Keratinocyte (primary cell): ENCODE measurements around the gene F8. TPM values are rescaled to one million over a fixed set of nuclear protein-coding genes. Genes with fewer than 3 reads are reported as not detected.

Experiments used
- DNase-seq: peaks from one replicate; pipeline ENCODE4 v3.0.0-alpha.2; 2011; ENCODE audit warnings: low read depth, missing footprints, low spot score
- FAIRE-seq: peaks from 2 replicates; lab custom pipeline; 2011; peaks lifted over from hg19 to GRCh38; lab: Jason Lieb, UNC
- H2AFZ ChIP-seq: 2 replicates; pipeline ENCODE4 v1.6.0; 2012; ENCODE audit warnings: low read length, control low read depth, inconsistent platforms; ENCODE audit not compliant: control insufficient read depth
- H3K27ac ChIP-seq: 2 replicates; pipeline ENCODE4 v1.5.1; 2011; ENCODE audit warnings: low read length; ENCODE audit not compliant: control insufficient read depth, insufficient read depth
- H3K27me3 ChIP-seq: 3 replicates; pipeline ENCODE4 v1.6.0; 2011; ENCODE audit warnings: low read length; ENCODE audit not compliant: control insufficient read depth, insufficient read depth; ENCODE audit errors: extremely low read depth
- H3K36me3 ChIP-seq, 2 experiments: 2 replicates in 1 of 2; 3 replicates in 1 of 2; pipeline ENCODE4 v1.5.1; 2011; ENCODE audit warnings: low read length in 2 of 2, mild to moderate bottlenecking in 1 of 2; ENCODE audit not compliant: control insufficient read depth in 2 of 2, insufficient read depth in 2 of 2; ENCODE audit errors: extremely low read depth in 1 of 2
- H3K4me1 ChIP-seq: 3 replicates; pipeline ENCODE4 v1.5.1; 2011; ENCODE audit warnings: low read length; ENCODE audit not compliant: control insufficient read depth, insufficient read depth; ENCODE audit errors: extremely low read depth
- H3K4me2 ChIP-seq: 3 replicates; pipeline ENCODE4 v1.6.0; 2011; ENCODE audit warnings: low read depth, low read length; ENCODE audit not compliant: control insufficient read depth, insufficient read depth; ENCODE audit errors: extremely low read depth
- H3K4me3 ChIP-seq, 3 experiments: fragments of 200-600 bp in 1 of 3; sonication (generic) in 1 of 3; 2 replicates in 2 of 3; 3 replicates in 1 of 3; pipeline ENCODE4 v1.5.1; 2011 to 2016; ENCODE audit warnings: low read length in 3 of 3, mild to moderate bottlenecking in 3 of 3, control low read depth in 2 of 3, inconsistent platforms in 1 of 3, low read depth in 1 of 3, mixed read lengths in 1 of 3, mixed run types in 1 of 3, moderate library complexity in 1 of 3; ENCODE audit not compliant: control insufficient read depth in 2 of 3, insufficient read depth in 2 of 3; ENCODE audit errors: extremely low read depth in 1 of 3
- H3K79me2 ChIP-seq: 2 replicates; pipeline ENCODE4 v1.6.0; 2012; ENCODE audit warnings: low read length; ENCODE audit not compliant: control insufficient read depth, insufficient read depth
- H3K9ac ChIP-seq: 3 replicates; pipeline ENCODE4 v1.6.0; 2011; ENCODE audit warnings: low read length; ENCODE audit not compliant: control insufficient read depth, insufficient read depth; ENCODE audit errors: extremely low read depth
- H3K9me1 ChIP-seq: 3 replicates; pipeline ENCODE4 v1.6.0; 2011; ENCODE audit warnings: low read length; ENCODE audit not compliant: control insufficient read depth, insufficient read depth; ENCODE audit errors: extremely low read depth
- H3K9me3 ChIP-seq: 2 replicates; pipeline ENCODE4 v1.5.1; 2012; ENCODE audit warnings: low read depth, low read length; ENCODE audit not compliant: control insufficient read depth
- H4K20me1 ChIP-seq: 3 replicates; pipeline ENCODE4 v1.6.0; 2011; ENCODE audit warnings: low read length; ENCODE audit not compliant: control insufficient read depth, insufficient read depth; ENCODE audit errors: extremely low read depth
- CTCF ChIP-seq, 3 experiments: IDR thresholded peaks in 1 of 3; conservative IDR thresholded peaks in 1 of 3; optimal IDR thresholded peaks in 1 of 3; 2 replicates in 2 of 3; 3 replicates in 1 of 3; pipeline versions ENCODE3 to v1.5.1; 2011; ENCODE audit warnings: low read length in 3 of 3, mild to moderate bottlenecking in 3 of 3, moderate library complexity in 2 of 3, control low read depth in 1 of 3, inconsistent platforms in 1 of 3; ENCODE audit not compliant: insufficient read depth in 2 of 3; ENCODE audit errors: extremely low read depth in 1 of 3
- EZH2 ChIP-seq: IDR thresholded peaks from one replicate; pipeline ENCODE4 v1.6.1; 2012; ENCODE audit warnings: inconsistent platforms, mild to moderate bottlenecking, low read length, moderate library complexity
- dilution Hi-C: fragments of 300-500 bp; cut with MboI; formaldehyde crosslinking; loops from one replicate; pipeline ENCODE4 v1.7.0; 2020; ENCODE audit warnings: low sequenced_read_pairs; ENCODE audit not compliant: extremely low pct_ligation_motif_present
- polyA plus RNA-seq, 5 experiments: library from polyadenylated mRNA; depleted of rRNA in 3 of 5; stranded (reverse) in 3 of 5; stranded (forward) in 1 of 5; unstranded in 1 of 5; fragments of >200 nt; gene quantifications; 1 replicate in 1 of 5; 2 replicates in 3 of 5; 3 replicates in 1 of 5; pipeline versions ENCODE4 v1.2.1 to v1.2.3, GENCODE V29; 2011 to 2012; ENCODE audit warnings: missing spikeins in 2 of 5, low read depth in 1 of 5, low replicate concordance in 1 of 5

F8 gene
- polyA plus RNA-seq, 1 donor (not counting 4 experiments of a cell fraction or from before 2014, with no cell fraction given) = 1.3 TPM

- H2AFZ ChIP-seq = no peak overlapping the region
- H3K27ac ChIP-seq = no peak overlapping the region
- H3K9me3 ChIP-seq = no peaks in the 10 kb centered on the region
- no peaks in the 10 kb centered on the region for H3K27me3 ChIP-seq
- no peaks in the 10 kb centered on the region for H3K79me2 ChIP-seq
- FAIRE-seq = no peak
- H3K9me1 ChIP-seq = no peaks in the 10 kb centered on the region
- no peak overlapping the region for H3K4me3 ChIP-seq
- no peaks in the 10 kb centered on the region for H3K36me3 ChIP-seq
- no peak overlapping the region for H3K4me2 ChIP-seq
- H3K4me1 ChIP-seq = peaks cover 4% of the 10 kb centered on the region
- no peak overlapping the region for H3K9ac ChIP-seq
- no peak for DNase-seq
- TF ChIP-seq CTCF (optimal IDR thresholded peaks at IDR 0.05 in 1 of 3, IDR thresholded peaks at IDR 0.05 in 1 of 3, conservative IDR thresholded peaks at IDR 0.05 in 1 of 3; ENCODE audit: extremely low read depth in 1 of 3, insufficient read depth in 2 of 3, low read length in 3 of 3) (no peak), EZH2 (no peak)
- dilution Hi-C loops = no loop called here
- no peaks in the 10 kb centered on the region for H4K20me1 ChIP-seq
Observed at GRCh38 chrX:155052738-155053498, 30.4 kb upstream of the F8 start.

- Histone ChIP-seq H3K9ac (no peak overlapping the region), H3K27ac (no peak overlapping the region), H3K9me3 (no peaks in the 10 kb centered on the region), H3K27me3 (no peaks in the 10 kb centered on the region), H3K4me3 (no peak overlapping the region), H3K79me2 (no peaks in the 10 kb centered on the region), H3K4me1 (no peaks in the 10 kb centered on the region), H3K9me1 (no peaks in the 10 kb centered on the region), H2AFZ (no peak overlapping the region), H3K4me2 (no peak overlapping the region), H3K36me3 (no peaks in the 10 kb centered on the region), H4K20me1 (no peaks in the 10 kb centered on the region)
- DNase-seq (no peak), FAIRE-seq (no peak)
- dilution Hi-C loops = no loop called here
- peak; percentile 49 to 74 (median 68) for TF ChIP-seq CTCF (optimal IDR thresholded peaks at IDR 0.05 in 1 of 3, IDR thresholded peaks at IDR 0.05 in 1 of 3, conservative IDR thresholded peaks at IDR 0.05 in 1 of 3; ENCODE audit: extremely low read depth in 1 of 3, insufficient read depth in 2 of 3, low read length in 3 of 3)
- TF ChIP-seq EZH2 = no peak
Observed at GRCh38 chrX:155048977-155049619, 26.6 kb upstream of the F8 start.
